MV-4-11 (cell line): Measurements from ENCODE around the gene SPESP1.
A peak's percentile ranks its signal among the peaks of the same experiment; 100 is the strongest.

Experiments
- DNase-seq: peaks from one replicate; lab custom pipeline; 2025; lab: John Stamatoyannopoulos, UW

SPESP1 gene

GRCh38 chr15:68930268-68931022 lies at the start of gene SPESP1:
SPESP1 (plus strand) TSS chr15:68930525; CDS start chr15:68930654, 129 bp downstream.
- DNase-seq: no peak

GRCh38 chr15:68885070-68885469 lies 45.3 kb upstream of the SPESP1 start:
- DNase-seq: no peak

- DNase-seq: no peak
These were observed 43.2 kb upstream of the SPESP1 start for GRCh38 chr15:68887120-68887519.

GRCh38 chr15:68887819-68888218 lies 42.5 kb upstream of the SPESP1 start:
- DNase-seq: no peak

GRCh38 chr15:68888419-68888818 lies 41.9 kb upstream of the SPESP1 start:
- no peak for DNase-seq

GRCh38 chr15:68894208-68894607 lies 36.1 kb upstream of the SPESP1 start:
- DNase-seq: no peak

- DNase-seq: no peak
These were observed 34.1 kb upstream of the SPESP1 start for GRCh38 chr15:68896178-68896577.

- no peak for DNase-seq
These were observed 33.3 kb upstream of the SPESP1 start for GRCh38 chr15:68897016-68897415.

GRCh38 chr15:68900027-68900426 lies 30.3 kb upstream of the SPESP1 start:
- no peak for DNase-seq

GRCh38 chr15:68907396-68907923 lies 22.9 kb upstream of the SPESP1 start:
- DNase-seq: no peak

- no peak for DNase-seq
These were observed 20.7 kb upstream of the SPESP1 start for GRCh38 chr15:68909601-68910100.

GRCh38 chr15:68910341-68910740 lies 20.0 kb upstream of the SPESP1 start:
- DNase-seq: no peak

- no peak for DNase-seq
These were observed 19.5 kb upstream of the SPESP1 start for GRCh38 chr15:68910816-68911215.

- no peak for DNase-seq
These were observed 8.4 kb upstream of the SPESP1 start for GRCh38 chr15:68921926-68922325.

- peak; percentile 64 for DNase-seq
These were observed 5.3 kb upstream of the SPESP1 start for GRCh38 chr15:68924866-68925560.

GRCh38 chr15:68933001-68933400 lies 2.7 kb downstream of the SPESP1 start:
- DNase-seq: no peak

GRCh38 chr15:68934341-68934740 lies 4.0 kb downstream of the SPESP1 start:
- no peak for DNase-seq

GRCh38 chr15:68935400-68935937 lies 5.1 kb downstream of the SPESP1 start:
- no peak for DNase-seq

GRCh38 chr15:68939501-68939900 lies 9.2 kb downstream of the SPESP1 start:
- no peak for DNase-seq

GRCh38 chr15:68951813-68952212 lies 21.5 kb downstream of the SPESP1 start:
- no peak for DNase-seq

GRCh38 chr15:68957696-68958095 lies 27.4 kb downstream of the SPESP1 start:
- no peak for DNase-seq

- DNase-seq: no peak
These were observed 28.3 kb downstream of the SPESP1 start for GRCh38 chr15:68958597-68958996.

GRCh38 chr15:68962465-68962864 lies 32.1 kb downstream of the SPESP1 start:
- DNase-seq: peak; percentile 35
